Pancreas (tissue), 10 donors: ENCODE data around the gene CDC14B. TPM values are rescaled to one million over a fixed set of nuclear protein-coding genes. Genes with fewer than 3 reads are reported as not detected.

Experiments used
- ATAC-seq, 4 donors: fragments of 200-7000 bp; cut with Tn5 transposase; one replicate each; pipeline versions ENCODE4 v1.8.0 to v1.9.1; 2020; ENCODE audit warnings: mild to moderate bottlenecking in 4 of 4, moderate library complexity in 4 of 4
- DNase-seq, 6 donors: peaks; one replicate each; pipeline ENCODE4 v3.0.0-alpha.2; 2020
- FAIRE-seq: peaks from 2 replicates; lab custom pipeline; 2012; peaks lifted over from hg19 to GRCh38; lab: Jason Lieb, UNC
- H3K27ac ChIP-seq, 4 donors: fragments of 200-600 bp; sonication (generic); 1 replicate in 3 of 4; 2 replicates in 1 of 4; pipeline versions ENCODE4 v1.5.0 to v1.8.0; 2020
- H3K27me3 ChIP-seq, 4 donors: fragments of 200-600 bp; one replicate each; pipeline ENCODE4 v1.8.0; 2021
- H3K36me3 ChIP-seq, 3 donors: fragments of 200-600 bp; sonication (generic) in 1 of 3; one replicate each; pipeline versions ENCODE4 v1.5.0 to v1.8.0; 2020 to 2021
- H3K4me1 ChIP-seq, 3 donors: fragments of 200-600 bp; one replicate each; pipeline ENCODE4 v1.8.0; 2021
- H3K4me3 ChIP-seq, 4 donors: fragments of 200-600 bp; sonication (generic) in 2 of 4; one replicate each; pipeline versions ENCODE4 v1.5.0 to v1.8.0; 2020 to 2021
- H3K9me3 ChIP-seq, 4 donors: fragments of 200-600 bp; one replicate each; pipeline ENCODE4 v1.8.0; 2021
- CTCF ChIP-seq, 4 donors: fragments of 200-600 bp; sonication (generic) in 3 of 4; IDR thresholded peaks; one replicate each; pipeline versions ENCODE4 v1.5.0 to v1.8.0; 2021; ENCODE audit warnings: antibody characterized with exemption in 4 of 4
- WGBS, 2 donors: extraction: QIAGEN DNeasy Blood & Tissue Kit; methylation state at CpG; one replicate each; pipeline ENCODE4 v1.1.7; 2013; 5-methylcytosine and 5-hydroxymethylcytosine counted together
- intact Hi-C, 3 donors: fragments of 100-400 bp; cut with DNase I; formaldehyde crosslinking; loops; one replicate each; pipeline versions ENCODE4 v1.11.1 to v1.14.2; 2022
- polyA plus RNA-seq, 2 donors: library from polyadenylated mRNA; stranded (reverse); fragments of 200-250 nt; gene quantifications; one replicate each; pipeline ENCODE4 v1.2.3, GENCODE V29; 2013
- total RNA-seq, 6 donors: library from RNA; stranded (reverse); fragmentation: NEBNext Ultra II Directional in 4 of 6; extraction: Animal tissue kit (Norgen Biotek cat#: 25700) in 4 of 6; gene quantifications; one replicate each; pipeline versions ENCODE4 v1.2.1 to v1.2.4, GENCODE V29; 2021 to 2023
- donor health status: healthy with polysubstance abuse.
- donor health status: DM: no; HTN: no; CAD: no; lungs with moderate emphysema.
- donor health status: DM: no; HTN: no; CAD: no.
- donor health status: control.
- donor health status: control.
- donor health status: Bipolar disorder and iron deficiency.
- donor health status: DM: yes; HTN: yes; CAD: no.
- donor health status: DM: no; HTN: no; CAD: no.
- donor health status: DM: no; HTN: no; CAD: no.
- donor health status: DM: yes; HTN: yes; CAD: no.

CDC14B gene
- total and polyA plus RNA-seq, 8 donors = 4.6 to 19.3 (median 11.4) TPM

GRCh38 chr9:96462541-96462940 lies 157.1 kb downstream of the CDC14B start:
- H3K27me3 ChIP-seq = no peaks in the 10 kb centered on the region
- no peaks in the 10 kb centered on the region for H3K4me1 ChIP-seq
- H3K27ac ChIP-seq = no peak overlapping the region
- FAIRE-seq (no peak), DNase-seq (no peak), ATAC-seq (no peak)
- H3K36me3 ChIP-seq = no peaks in the 10 kb centered on the region
- intact Hi-C loops = no loop called here
- no peak for TF ChIP-seq CTCF (IDR thresholded peaks at IDR 0.05)
- no peaks in the 10 kb centered on the region for H3K9me3 ChIP-seq
- WGBS, 2 donors = 93 to 94% methylated on average over 6 of the region's 6 CpGs
- no peak overlapping the region for H3K4me3 ChIP-seq

GRCh38 chr9:96461336-96461735 lies 158.3 kb downstream of the CDC14B start:
- Histone ChIP-seq H3K4me1 (no peaks in the 10 kb centered on the region), H3K27ac (no peak overlapping the region), H3K36me3 (no peaks in the 10 kb centered on the region), H3K9me3 (no peaks in the 10 kb centered on the region), H3K27me3 (no peaks in the 10 kb centered on the region), H3K4me3 (no peak overlapping the region)
- DNase-seq (no peak), FAIRE-seq (no peak), ATAC-seq (no peak)
- intact Hi-C loops = no loop called here
- TF ChIP-seq CTCF (IDR thresholded peaks at IDR 0.05) = no peak
- 90% methylated on average over 8 of the region's 8 CpGs for WGBS, 2 donors

GRCh38 chr9:96460882-96461281 lies 158.8 kb downstream of the CDC14B start:
- Histone ChIP-seq H3K4me3 (no peak overlapping the region), H3K9me3 (no peaks in the 10 kb centered on the region), H3K36me3 (no peaks in the 10 kb centered on the region), H3K27me3 (no peaks in the 10 kb centered on the region), H3K27ac (no peak overlapping the region), H3K4me1 (no peaks in the 10 kb centered on the region)
- DNase-seq = no peak
- FAIRE-seq = no peak
- intact Hi-C loops = no loop called here
- no peak for TF ChIP-seq CTCF (IDR thresholded peaks at IDR 0.05)
- ATAC-seq = no peak

- TF ChIP-seq CTCF (IDR thresholded peaks at IDR 0.05) = no peak
- Histone ChIP-seq H3K4me1 (no peaks in the 10 kb centered on the region), H3K4me3 (no peak overlapping the region), H3K36me3 (no peaks in the 10 kb centered on the region), H3K27ac (no peak overlapping the region), H3K9me3 (no peaks in the 10 kb centered on the region), H3K27me3 (no peaks in the 10 kb centered on the region)
- WGBS, 2 donors = 85 to 88% methylated on average over 5 of the region's 5 CpGs
- ATAC-seq (no peak), DNase-seq (no peak), FAIRE-seq (no peak)
- intact Hi-C loops = no loop called here
These were observed 159.2 kb downstream of the CDC14B start for GRCh38 chr9:96460470-96460869.

- no peaks in the 10 kb centered on the region for H3K27me3 ChIP-seq
These were observed 160.2 kb downstream of the CDC14B start for GRCh38 chr9:96459268-96460007.

More at GRCh38 chr9:96459268-96460007, 160.2 kb downstream of the CDC14B start:
- no peaks in the 10 kb centered on the region for H3K9me3 ChIP-seq
- intact Hi-C loops = no loop called here
- H3K4me1 ChIP-seq = no peaks in the 10 kb centered on the region
- H3K27ac ChIP-seq = no peak overlapping the region
- 95 to 96% methylated on average over 7 of the region's 7 CpGs for WGBS, 2 donors
- no peak overlapping the region for H3K4me3 ChIP-seq
- no peak for DNase-seq
- no peak for FAIRE-seq
- no peak for ATAC-seq
- no peaks in the 10 kb centered on the region for H3K36me3 ChIP-seq
- TF ChIP-seq CTCF (IDR thresholded peaks at IDR 0.05) = no peak
